Forelimb muscle (tissue), 1 donor: ENCODE data around the gene FGF18. TPM values are rescaled to one million over a fixed set of nuclear protein-coding genes. Genes with fewer than 3 reads are reported as not detected.
"Not testable (repeated sequence)": the region's sequence is repeated elsewhere in the genome, so short reads cannot be mapped to it uniquely, and the experiment has no call there.

ENCODE experiments used
- DNase-seq: peaks from one replicate; pipeline ENCODE4 v3.0.0-alpha.2; 2013; ENCODE audit warnings: low read depth
- polyA plus RNA-seq: library from polyadenylated mRNA; unstranded; fragments of 120-200 nt; gene quantifications from one replicate; pipeline ENCODE4 v1.2.1, GENCODE V29; 2013; ENCODE audit not compliant: insufficient read length

The FGF18 gene
- polyA plus RNA-seq, 1 donor: 14.7 TPM

DNA sequence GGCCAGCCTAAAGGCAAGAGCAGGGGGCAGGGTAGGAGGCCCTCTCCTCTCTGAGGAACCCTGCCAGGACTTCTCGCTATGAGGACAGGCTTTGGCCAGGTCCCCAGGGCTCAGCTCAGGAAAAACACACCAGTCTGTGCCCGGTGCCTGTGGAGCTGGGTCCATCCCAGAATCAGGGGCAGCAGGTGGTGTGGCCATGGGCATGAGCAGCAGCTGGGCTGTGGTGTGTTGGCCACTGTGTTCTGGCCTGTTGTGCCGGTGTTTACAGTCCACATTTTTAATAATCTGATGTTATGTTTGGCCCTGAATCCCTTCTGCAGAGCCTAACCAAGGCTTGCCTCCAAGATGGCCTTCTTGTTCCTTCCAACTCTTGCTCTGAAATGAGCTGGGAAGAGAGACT is 77.0 kb downstream of the FGF18 start:
- no peak for DNase-seq

DNA sequence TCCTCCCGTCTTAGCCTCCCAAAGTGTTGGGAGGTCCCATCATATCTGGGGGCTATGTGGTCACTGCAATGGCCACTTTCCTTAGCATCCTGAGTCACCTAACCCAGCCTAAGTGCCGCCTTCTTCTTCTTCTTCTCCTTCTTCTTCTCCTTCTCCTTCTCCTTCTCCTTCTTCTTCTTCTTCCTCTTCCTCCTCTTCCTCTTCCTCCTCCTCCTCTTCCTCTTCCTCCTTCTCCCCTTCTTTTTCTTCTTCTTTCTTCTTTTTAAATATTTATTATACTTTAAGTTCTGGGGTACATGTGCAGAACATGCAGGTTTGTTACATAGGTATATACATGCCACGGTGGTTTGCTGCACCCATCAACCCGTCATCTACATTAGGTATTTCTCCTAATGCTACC is 78.0 kb downstream of the FGF18 start:
- DNase-seq: not testable (repeated sequence)

DNA sequence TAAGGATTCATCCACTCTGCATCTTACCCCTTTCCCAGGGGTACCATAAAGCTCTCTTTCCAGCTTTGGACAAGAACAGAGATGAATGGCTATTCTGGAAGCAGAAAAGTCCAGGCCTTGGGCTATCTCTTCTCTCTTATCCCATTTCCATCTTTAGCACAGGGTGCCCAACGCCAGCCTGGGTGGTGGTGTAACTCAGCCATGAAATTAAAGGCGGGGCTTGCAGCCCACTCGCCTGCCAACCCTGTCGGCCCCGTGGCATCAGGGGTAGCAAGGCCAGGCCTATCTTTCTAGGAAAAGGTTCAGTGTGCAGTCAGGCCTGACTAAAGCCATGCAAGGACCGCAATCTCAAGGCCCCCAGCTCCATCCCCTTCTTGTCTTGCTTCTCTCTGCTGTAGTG is 78.7 kb downstream of the FGF18 start:
- DNase-seq: no peak

DNA sequence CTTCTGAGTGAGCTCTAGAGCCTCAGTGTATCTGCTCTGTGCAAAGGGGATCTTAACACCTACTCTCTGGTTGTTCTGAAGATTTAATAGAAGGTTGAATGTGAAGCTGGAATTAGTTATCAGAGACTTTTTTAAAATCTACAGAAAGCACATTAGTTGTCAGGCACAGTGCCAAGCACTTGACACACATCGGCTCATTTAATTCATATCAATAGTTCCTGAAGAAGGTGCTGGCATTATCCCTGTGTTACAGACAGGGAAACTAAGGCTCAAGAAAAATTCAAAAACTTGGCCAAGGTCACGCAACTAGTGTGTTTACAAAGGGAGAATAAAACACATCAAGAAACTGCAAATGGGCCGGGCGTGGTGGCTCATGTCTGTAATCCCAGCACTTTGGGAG is 80.2 kb downstream of the FGF18 start:
- no peak for DNase-seq

DNA sequence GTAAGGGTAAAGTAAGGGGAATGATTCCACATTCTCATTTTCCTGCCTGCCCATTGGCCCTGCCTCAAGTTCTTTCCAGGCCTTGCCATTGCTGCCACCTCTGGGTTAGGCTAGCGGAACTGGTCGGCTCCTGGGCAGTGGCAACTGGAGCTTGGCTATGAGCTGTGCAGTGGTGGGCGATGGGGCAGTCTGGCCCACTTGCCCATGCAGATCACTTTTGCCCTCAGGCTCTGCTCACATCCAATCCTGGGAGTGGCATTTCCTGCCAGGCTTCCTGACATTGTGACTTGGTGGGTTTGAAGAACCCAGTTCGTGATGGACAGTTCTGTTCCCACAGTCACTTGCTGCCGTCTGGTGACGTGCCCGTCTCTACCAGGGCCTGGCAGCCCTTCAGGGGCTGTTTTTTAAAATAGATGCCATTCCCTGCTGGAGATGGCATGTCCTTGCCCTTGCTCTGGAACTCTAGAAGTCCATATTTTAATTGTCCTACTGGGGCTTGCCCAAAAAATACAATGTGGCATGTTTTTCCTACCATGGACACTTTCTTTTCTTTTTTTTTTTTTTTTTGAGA is 86.1 kb downstream of the FGF18 start:
- DNase-seq: no peak

DNA sequence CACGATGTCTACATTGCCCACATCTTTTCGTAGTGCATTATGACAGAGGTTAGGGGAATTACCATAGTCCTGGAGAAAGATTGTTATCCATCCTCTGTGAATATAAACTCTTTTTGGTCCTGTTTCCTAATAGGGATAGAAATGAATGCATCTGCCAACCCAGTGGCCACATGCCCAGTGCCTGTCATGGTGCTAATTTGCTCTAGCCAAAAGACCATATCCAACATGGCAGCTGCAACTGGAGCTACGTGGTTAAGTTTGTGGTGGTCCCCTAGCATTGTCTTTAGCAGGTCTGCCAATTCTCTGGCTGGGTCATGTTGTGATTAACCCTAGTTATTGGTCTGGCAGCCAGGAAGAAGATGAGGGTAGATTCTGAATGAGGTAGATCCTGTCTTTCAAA is 87.5 kb downstream of the FGF18 start:
- no peak for DNase-seq

Other genes starting within 250 kb of the FGF18 start
- gene TLX3, start 110.4 kb upstream of the FGF18 start, polyA plus RNA-seq: not detected
- gene NPM1, start 31.8 kb upstream of the FGF18 start, polyA plus RNA-seq: 946 TPM